ENCODE data around the gene ATOSB.

Gene ATOSB

DNA sequence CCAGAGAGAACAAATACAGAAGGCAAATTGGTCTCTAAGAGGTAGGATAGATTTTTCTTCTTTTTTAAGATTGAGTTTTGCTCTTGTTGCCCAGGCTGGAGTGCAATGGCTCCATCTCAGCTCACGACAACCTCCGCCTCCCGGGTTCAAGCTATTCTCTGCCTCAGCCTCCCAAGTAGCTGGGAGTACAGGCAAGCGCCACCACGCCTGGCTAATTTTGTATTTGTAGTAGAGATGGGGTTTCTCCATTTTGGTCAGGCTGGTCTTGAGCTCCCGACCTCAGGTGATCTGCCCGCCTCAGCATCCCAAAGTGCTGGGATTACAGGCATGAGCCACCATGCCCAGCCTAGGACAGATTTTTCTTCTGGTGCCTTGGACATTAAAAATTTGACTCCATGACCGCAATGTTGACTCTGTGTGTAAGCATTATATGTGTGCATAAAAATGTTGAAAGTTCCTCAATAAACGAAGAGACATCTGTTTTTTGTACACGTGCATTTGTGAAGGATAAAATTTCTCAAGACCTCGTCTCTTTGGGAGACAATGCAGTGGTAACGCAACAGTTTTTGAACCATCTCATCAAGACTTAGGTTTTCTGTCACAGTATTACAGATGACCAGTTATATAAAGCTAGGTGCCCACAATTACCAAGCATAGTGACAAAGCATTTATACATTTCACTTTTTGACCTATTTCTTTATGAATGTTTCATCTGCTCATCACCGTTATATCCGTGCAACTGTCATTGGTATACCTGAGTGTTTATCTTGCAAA lies 60.6 kb downstream of the ATOSB start:
- no peak for DNase-seq (ENCODE audit: low read depth in 1 of 2, low spot score in 1 of 2)

DNA sequence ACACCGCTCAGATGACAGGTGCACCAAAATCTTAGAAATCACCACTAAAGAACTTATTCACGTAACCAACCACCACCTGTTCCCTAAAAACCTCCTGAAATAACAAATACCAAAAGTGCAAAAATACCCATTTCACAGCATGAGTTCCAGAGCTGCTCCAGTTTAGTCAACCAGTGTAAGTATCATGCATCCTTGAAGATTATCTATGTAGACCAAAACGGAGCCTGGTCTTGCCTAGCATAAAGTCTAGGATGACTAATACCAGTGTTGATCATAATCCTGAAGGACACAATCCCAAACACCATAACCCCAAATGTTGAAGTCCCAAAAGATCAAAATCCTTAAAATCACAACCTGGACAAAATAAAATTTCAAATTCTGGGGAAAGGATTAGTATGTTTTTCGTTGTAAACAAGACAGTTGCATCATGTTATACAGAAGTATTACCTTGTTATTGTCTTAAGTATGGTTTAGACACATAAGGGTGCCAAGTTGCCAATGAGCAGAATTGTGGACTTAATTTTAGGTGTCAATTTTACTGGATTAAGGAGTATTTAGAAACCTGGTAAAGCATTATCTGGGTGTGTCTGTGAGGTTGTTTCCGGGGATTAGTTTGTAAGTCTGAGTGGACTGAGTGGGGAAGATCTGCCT lies 61.4 kb downstream of the ATOSB start:
- no peak for DNase-seq (ENCODE audit: low read depth in 1 of 2, low spot score in 1 of 2)

All from activated T-helper 1 cell treated with anti-CD3 and anti-CD28 coated beads, Interleukin-2, amount 50 U/mL, for 16 hours (primary cell).